KG1 (cell line): ENCODE results near the gene CBLC.

Experiments
- DNase-seq: peaks from one replicate; lab custom pipeline; 2025; lab: John Stamatoyannopoulos, UW

The CBLC gene

GRCh38 chr19:44799627-44800346 lies 22.1 kb downstream of the CBLC start:
- no peak for DNase-seq

- peak; percentile 53 for DNase-seq
Observed at GRCh38 chr19:44800461-44800860, 22.8 kb downstream of the CBLC start.

- DNase-seq, result no peak
Observed at GRCh38 chr19:44803442-44804428, 26.0 kb downstream of the CBLC start.

- no peak for DNase-seq
Observed at GRCh38 chr19:44806291-44806690, 28.6 kb downstream of the CBLC start.

- no peak for DNase-seq
Observed at GRCh38 chr19:44807162-44807561, 29.5 kb downstream of the CBLC start.

GRCh38 chr19:44807652-44808462 lies 30.2 kb downstream of the CBLC start:
- DNase-seq, result no peak

GRCh38 chr19:44808463-44809371 lies 31.0 kb downstream of the CBLC start, which contains the start of gene BCAM:
BCAM (plus strand) TSS chr19:44809103; CDS start chr19:44809125, 22 bp downstream.
- DNase-seq, result no peak

GRCh38 chr19:44809577-44810233 lies 32.0 kb downstream of the CBLC start:
- DNase-seq, result no peak

GRCh38 chr19:44810234-44811121 lies 32.8 kb downstream of the CBLC start:
- no peak for DNase-seq

- no peak for DNase-seq
Observed at GRCh38 chr19:44811122-44811419, 33.4 kb downstream of the CBLC start.

- DNase-seq, result no peak
Observed at GRCh38 chr19:44812142-44812718, 34.5 kb downstream of the CBLC start.

GRCh38 chr19:44813070-44813840 lies 35.6 kb downstream of the CBLC start:
- no peak for DNase-seq

GRCh38 chr19:44813841-44814470 lies 36.3 kb downstream of the CBLC start:
- no peak for DNase-seq

- no peak for DNase-seq
Observed at GRCh38 chr19:44814517-44814916, 36.8 kb downstream of the CBLC start.

- no peak for DNase-seq
Observed at GRCh38 chr19:44816301-44816700, 38.6 kb downstream of the CBLC start.

- no peak for DNase-seq
Observed at GRCh38 chr19:44817725-44818465, 40.2 kb downstream of the CBLC start.

GRCh38 chr19:44818466-44819031 lies 40.9 kb downstream of the CBLC start:
- DNase-seq, result no peak
